ENCODE results near the gene ACTR3C.

GRCh38 chr7:150343225-150343624 lies 19.9 kb upstream of the ACTR3C start:
- no peak for TF ChIP-seq CTCF (IDR thresholded peaks at IDR 0.05 in 2 of 3, conservative IDR thresholded peaks at IDR 0.05 in 1 of 3; ENCODE audit: control insufficient read depth in 2 of 3, extremely low read depth in 1 of 3, insufficient read depth in 1 of 3, low read depth in 3 of 3, low read length in 3 of 3)
- TF ChIP-seq SREBF1 (IDR thresholded peaks at IDR 0.05; ENCODE audit: low read length), result no peak
- TF ChIP-seq SREBF2 (IDR thresholded peaks at IDR 0.05; ENCODE audit: low read length), result no peak
- no peak for TF ChIP-seq POLR2A (IDR thresholded peaks at IDR 0.05; ENCODE audit: low read depth, low read length)
- TF ChIP-seq YY1 (IDR thresholded peaks at IDR 0.05; ENCODE audit: low read depth, low read length), result no peak
- no peak for TF ChIP-seq ZSCAN29 (IDR thresholded peaks at IDR 0.05)
- TF ChIP-seq RAD21 (IDR thresholded peaks at IDR 0.05; ENCODE audit: insufficient read depth, low read depth, low read length), result no peak
- TF ChIP-seq RFX5 (IDR thresholded peaks at IDR 0.05; ENCODE audit: low read depth, low read length), result no peak
